Measurements from ENCODE around the gene DMXL1.
"Not testable (repeated sequence)": the region's sequence is repeated elsewhere in the genome, so short reads cannot be mapped to it uniquely, and the experiment has no call there.

DMXL1 gene

DNA sequence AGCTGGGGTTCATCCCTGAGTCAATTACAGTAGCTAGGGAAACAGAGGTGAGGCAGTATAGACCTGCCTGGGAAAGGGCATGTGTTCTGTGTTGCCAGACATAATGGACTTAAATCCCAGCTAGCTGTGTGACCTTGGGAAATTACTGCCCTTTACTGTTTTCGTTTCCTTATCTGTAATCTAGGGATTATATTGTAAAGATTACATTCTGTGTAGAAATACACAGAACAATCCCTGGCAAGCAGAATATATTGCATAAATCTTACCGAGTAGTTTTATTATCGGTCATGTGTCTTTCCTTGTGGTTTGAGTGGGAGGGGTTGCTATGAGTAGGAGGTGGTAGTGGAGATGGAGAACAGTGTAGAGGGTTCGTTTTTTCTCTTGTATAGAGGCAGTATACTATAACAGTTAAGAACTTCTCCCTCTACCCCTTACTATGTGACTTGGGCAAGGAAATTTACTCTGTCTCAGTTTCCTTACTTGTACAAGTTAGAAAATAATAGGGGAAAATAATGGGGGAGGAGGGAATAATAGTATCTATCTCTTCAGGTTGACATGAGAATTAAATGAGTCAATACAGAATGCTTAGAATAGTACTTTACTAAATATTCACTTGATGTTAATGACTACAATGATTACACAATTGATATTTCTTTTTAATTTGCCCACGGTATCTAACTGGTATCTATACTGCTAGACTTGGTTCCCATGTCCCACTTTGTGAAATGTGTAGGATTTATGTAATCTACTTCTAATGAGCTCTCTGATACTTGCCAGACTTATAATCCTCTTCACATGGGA, 7.1 kb upstream of the DMXL1 start:
- peak; percentile 53 to 89 (median 81) for DNase-seq

DNA sequence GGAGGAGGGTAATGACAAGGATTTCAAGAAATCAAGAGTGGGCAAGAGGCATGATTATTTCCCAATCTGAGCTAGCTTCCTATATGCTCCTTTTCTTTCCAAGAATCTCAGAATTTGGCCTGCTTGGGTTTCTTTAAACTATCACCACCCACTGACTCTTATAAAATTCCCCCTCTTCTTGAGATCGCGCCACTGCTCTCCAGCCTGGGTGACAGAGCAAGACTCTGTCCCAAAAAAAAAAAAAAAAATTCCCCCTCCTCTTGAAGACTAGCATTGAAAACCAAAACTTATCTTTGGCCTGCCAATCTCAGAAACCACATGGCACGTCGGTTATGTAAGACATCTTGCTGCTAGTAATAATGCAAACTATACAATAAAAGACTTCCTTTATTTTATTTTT, 3.4 kb upstream of the DMXL1 start:
- DNase-seq, result peak in 3 of 4 experiments; percentile 20 to 41 (median 37)

DNA sequence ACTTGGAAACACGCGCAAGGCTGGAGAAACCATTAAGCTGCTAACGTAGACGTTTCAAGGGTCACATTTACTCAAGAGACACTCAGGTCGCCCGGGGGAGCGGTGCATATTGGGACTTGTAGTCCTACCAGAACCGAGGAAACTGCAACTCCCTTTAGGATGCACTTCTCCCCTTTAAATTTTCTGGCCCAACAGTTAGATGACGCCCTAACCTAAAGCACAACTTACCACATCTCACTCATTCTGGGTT, 384 bp upstream of the DMXL1 start:
- peak in 2 of 4 experiments; percentile 92 for DNase-seq

DNA sequence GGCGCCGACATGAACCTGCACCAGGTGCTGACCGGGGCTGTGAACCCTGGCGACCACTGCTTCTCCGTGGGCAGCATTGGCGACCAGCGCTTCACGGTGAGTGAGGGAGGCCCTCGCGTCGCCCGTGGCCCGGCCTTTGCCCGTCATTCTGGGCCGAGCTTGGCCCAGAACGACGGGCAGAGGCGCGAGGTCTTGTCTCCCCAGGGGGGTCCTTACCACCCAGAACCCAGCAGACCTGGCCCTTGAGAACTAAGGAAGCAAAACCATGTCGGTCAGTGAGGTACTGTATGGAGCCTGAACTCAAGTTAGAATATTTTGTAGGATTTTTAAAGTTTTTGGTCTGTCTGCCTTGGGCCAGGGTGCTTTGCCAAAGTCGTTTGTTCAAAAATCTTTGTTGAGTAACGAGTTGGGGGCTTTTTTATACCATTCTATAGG, 691 bp downstream of the DMXL1 start:
- DNase-seq, result peak in 1 of 4 experiments; percentile 46

DNA sequence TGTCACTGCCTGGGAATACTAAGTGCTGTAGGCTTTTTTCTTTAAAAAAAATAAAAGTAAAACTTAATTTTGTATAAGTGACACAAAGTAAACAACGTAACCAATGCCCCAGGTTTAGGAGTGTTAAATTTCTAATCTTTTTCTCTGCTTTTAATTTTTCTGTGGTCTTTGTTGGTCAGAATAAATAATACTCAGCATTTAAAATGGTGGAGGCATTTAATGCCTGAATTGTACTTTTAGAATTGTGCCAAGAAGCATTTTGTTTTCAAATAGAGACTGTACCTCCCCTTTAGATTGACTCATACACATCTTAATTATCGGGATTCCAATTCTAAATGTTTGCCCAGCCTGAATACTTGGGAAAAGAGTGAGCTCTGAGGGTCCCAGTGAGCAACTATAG, 1.6 kb downstream of the DMXL1 start:
- DNase-seq, result no peak

DNA sequence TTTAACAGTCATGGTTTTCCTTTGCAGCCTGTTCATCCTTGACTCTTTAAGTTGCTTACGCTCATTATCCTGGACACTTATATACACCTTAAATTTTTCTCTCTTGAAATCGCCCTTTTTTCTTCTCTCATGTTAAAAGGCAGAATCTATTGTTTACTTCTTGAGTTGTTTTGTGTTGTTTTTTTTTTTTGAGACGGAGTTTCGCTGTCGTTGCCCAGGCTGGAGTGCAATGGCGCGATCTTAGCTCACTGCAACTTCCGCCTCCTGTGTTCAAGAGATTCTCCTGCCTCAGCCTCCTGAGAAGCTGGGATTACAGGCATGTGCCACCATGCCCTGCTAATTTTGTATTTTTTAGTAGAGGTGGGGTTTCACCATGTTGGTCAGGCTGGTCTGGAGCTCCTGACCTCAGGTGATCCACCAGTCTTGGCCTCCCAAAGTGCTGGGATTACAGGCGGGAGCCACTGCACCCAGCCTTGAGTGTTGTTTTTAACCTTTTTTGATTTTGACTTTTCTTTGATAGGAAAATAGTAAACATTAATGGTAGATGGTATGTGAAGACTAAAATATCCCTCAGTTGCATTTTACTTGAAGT, 3.0 kb downstream of the DMXL1 start:
- DNase-seq, result not testable (repeated sequence)

DNA sequence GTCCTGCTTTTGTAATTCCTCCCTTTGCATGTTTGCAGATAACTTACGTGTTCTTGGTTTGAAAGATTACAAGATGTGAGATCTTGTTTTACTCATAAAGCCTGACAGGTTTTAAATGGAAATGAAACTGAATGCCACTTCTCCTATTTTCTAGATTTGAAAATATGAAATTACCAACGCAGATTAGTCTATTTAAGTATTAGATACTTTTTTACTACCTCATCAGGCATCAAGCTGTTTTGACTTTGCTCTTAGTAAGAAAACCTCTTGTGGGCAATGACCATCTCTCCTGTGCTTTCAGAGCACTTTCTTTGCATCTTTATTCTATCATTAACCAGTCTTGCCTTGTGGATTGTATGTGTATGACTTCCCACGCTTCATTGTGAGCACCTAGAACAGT, 3.5 kb downstream of the DMXL1 start:
- DNase-seq, result peak in 2 of 4 experiments; percentile 49 to 52

DNA sequence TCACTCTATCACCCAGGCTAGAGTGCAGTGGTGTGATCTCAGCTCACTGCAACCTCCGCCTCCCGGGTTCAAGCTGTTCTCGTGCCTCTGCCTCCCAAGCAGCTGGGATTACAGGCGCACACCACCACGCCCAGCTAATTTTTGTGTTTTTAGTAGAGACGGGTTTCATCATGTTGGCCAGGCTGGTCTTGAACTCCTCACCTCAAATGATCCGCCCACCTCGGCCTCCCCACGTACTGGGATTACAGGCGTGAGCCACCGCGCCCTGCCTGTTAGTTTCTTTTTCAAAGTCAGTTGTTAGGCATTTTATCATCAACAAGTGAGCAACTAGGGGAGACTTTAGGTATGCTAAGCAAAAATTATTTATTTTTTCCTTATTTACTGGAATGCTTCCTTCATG, 4.4 kb downstream of the DMXL1 start:
- DNase-seq, result not testable (repeated sequence)

DNA sequence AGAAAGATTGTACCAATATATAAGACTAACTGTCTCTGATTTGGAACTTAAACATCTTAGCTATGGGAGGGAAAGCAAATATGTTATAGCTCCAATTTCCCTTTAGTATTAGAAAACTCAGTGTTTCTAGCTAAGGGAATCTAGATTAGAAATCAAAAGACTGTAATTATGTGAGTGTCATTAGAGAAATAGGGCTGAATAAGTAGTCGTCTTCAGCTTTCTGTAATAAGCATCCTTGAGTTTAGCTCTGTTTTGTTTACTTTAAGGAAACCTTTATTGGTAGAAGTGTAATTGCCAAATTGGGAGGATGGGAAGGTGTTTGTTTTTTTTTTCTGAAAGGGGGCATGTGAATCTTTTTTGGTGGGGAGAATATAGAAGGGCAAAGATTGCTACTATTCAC, 5.2 kb downstream of the DMXL1 start:
- no peak for DNase-seq

DNA sequence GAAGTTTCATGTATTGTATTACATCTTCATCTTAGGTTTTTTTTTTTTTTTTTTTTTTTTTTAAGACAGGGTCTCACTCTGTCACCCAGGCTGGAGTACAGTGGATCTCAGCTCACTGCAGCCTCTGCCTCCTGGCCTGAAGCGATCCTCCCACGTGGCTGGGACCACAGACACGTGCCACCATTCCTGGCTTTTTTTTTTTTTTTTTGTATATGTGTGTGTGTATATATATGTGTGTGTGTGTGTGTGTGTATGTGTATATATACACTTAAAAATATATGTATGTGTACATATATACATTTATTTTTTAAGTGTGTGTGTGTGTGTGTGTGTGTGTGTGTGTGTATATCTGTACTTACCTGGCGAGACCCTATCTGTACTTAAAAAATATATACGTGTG, 6.6 kb downstream of the DMXL1 start:
- no peak for DNase-seq

DNA sequence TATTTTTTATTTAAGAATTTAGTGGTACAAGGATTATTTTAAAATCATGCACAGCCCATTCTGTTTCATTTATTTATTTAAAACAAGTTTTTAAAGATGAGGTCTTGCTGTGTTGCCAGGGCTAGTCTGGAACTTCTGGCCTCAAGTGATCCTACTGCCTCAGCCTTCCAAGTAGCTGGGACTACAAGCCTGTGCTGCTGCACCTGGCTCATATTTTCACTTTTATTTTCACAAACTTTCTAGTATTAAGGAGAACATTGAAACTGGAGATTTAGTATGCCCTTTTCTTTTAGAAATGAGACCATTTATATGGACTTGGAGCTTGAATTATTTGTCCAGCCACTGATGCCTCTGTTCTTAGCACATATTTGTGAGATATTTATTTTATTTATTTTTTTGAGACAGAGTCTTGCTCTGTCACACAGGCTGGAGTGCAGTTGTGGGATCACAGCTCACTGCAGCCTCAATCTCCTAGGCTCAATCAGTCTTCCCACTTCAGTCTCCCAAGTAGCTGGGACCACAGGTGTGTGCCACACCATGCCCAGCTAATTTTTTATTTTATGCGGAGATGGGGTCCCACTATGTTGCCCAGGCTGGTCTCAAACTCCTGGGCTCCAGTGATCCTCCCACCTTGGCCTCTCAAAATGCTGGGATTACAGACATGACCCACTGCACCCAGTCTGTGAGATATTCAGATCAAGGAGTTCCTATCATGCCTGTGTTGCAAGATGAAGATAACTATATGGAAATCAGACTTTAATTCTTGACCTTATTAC, 7.4 kb downstream of the DMXL1 start:
- no peak for DNase-seq

DNA sequence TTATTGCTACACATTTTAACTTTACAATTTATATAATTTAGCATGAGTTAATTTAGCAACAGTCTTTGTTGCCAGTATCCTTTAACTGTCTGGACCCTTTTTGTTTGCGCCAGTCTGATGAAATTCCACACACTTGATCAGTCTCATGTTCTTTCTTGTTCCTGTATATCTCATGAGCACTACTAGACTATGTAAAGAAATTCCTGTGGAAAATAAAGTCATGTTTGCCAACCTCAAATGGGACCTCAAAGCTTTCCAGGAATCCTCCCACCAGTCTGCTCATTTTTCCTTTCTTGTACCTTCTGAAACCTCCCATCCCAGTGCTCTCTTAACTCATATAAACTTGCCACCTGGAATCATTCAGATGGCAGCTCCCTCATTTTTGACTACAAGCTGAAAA, 8.0 kb downstream of the DMXL1 start:
- no peak for DNase-seq

DNA sequence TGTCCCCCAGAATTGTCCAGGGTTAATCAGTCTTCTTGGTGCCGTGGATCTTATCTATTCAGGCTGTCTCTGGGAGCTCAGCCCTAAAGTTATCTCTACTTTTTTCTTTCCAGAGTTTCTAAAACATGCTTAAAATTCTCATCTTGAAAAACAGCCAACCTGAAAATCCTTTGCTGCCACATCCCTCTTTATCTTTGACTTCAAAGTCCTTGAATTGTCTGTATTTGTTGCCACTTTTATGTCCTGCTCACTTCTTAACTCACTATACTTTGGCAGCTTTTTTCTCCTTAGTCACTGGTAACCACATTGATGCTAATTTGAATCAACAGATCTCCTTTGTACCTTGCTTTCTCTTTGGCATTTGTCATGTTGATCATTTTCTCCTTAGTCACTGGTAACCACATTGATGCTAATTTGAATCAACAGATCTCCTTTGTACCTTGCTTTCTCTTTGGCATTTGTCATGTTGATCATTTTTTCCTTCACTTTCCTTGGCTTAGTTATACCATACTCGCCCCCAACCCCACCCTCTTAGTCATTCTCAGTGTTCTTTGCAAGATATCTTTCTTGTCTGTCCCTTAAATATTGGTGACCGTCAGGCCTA, 8.5 kb downstream of the DMXL1 start:
- no peak for DNase-seq

DNA sequence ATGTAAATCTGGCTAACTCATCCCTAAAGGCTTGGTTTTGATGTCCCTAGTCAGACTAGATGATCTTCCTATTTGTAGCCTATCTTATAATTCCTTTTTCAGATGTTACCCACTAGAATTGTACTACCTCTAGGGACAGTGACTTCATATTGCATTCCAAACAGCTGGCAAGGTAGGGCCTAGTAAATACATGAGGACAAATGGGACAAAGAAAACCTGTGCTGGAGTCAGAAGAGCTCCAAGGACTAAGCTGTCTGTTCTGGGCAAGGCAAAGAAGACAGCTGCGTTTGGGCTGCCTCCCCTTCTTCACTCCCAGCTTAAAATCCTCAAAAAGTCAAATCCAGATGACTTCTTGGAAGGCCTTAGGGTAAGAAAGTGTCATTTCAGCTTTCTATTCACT, 10.0 kb downstream of the DMXL1 start:
- DNase-seq, result no peak

DNA sequence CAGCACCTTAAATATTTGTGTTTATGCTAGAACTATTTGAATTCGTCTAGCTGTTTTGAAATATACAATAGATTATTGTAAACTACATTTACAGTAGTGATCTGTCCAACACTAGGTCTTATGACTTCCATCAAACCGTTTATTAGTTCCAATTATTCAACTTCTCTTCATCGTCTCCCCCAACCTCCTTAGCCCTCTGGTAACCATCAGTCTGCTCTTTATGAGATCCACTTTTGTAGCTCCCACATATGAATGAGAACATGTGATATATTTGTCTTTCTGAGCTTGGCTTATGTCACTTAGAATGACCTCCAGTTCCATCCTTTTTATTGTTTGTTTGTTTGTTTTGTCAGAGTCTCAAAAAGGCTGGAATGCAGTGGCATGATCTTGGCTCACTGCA, 11.8 kb downstream of the DMXL1 start:
- DNase-seq, result no peak

DNA sequence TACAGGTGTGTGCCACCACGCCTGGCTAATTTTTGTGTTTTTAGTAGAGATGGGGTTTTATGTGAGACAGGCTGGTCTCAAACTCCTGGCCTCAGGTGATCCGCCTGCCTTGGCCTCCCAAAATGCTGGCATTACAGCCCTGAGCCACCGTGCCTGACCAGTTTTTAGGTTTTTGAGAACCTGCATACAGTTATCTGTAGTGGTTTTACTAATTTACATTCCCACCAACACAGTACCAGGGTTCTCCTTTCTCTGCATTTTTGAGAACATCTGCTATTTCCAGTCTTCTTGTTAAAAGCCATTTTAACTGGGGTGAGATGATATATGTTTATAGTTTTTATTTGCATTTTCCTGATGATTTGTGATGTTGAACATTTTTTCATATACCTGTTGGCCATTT, 12.8 kb downstream of the DMXL1 start:
- no peak for DNase-seq

DNA sequence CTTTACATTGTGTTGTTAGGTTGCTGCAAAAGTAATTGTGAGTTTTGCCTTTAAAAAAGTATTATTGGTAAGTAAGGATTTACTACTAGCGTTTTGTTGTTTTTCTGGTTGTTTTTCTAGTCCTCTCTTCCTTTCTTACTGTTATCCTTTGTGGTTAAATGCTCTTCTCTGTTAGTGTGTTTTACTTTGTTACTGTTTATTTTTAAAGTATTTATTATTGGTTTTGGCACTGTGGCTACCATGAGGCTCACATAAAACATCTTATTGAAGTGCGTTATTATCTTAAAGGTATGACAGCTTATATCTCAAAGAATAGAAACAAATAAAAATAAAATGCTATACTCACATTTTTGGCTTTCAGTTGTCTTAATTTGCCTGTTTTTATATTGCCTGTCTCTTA, 17.6 kb downstream of the DMXL1 start:
- no peak for DNase-seq

DNA sequence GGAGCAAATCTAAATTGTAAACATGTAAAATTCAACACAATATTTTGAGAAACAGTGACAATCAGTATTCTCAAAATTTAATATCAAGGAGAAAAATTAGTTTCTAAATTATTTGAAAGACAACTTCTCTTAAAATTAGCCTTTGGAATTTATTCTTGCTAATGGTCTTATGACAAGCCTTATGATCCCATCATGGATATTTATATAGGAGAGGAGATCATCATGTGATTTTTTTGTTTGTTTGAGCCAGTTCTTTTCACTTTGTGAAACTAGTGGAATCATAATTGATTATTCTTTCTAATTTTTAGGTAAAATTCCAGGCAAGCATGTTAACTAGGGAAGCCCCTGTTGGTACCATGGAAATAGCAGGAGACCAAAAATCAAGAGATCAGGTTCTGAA, 24.7 kb downstream of the DMXL1 start:
- peak in 2 of 4 experiments; percentile 45 to 52 for DNase-seq

DNA sequence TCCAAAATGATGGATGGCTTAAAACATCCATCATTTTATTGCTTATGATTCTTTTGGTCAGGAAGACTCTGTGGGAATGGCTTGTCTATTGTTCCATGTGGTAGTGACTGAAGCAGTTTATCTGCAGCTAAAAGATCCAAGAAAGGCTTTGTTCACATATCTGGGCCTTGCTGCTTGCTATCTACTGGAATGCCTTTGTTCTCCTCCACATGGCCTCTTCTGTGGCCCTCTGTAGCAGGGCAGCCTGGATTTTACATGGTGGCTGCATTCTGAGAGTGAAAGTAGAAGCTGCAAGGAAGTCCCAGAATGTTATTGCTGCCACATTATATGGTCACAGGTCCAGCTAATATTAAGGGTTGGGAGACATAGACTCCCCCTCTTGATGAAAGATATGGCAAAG, 35.1 kb downstream of the DMXL1 start:
- no peak for DNase-seq

DNA sequence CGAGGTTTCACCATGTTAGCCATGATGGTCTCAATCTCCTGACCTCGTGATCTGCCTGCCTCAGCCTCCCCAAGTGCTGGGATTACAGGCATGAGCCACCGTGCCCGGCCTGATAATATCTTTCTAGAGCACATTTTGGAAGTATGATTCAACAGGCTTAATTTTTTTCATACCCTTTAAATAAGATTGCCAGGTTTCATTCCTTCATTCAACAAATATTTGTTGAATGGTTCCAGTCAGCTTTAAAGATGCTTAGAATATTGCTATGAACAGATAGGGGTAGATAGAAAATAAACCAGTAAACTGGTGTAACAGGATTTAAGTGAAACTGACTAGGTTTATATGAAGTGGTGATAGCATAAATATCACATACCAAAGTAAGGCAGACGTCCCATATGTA, 41.3 kb downstream of the DMXL1 start:
- DNase-seq, result no peak

DNA sequence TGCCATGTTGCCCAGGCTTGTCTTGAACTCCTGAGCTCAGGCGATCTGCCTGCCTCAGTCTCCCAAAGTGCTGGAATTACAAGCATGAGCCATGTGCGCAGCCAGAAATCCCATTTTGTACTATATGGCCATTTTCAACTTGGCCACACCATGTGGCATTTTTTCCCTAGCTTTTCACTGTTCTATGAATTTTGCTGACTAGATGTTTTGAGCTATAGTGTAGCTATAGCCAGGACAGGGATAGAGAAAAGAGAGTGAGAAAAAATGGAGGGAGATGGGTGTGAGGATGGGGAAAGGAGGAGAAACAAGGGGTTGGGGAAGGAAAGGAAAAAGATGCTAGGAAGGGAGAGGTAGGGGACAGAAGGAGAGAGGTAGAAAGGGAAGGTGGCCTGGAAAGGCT, 46.4 kb downstream of the DMXL1 start:
- no peak for DNase-seq

DNA sequence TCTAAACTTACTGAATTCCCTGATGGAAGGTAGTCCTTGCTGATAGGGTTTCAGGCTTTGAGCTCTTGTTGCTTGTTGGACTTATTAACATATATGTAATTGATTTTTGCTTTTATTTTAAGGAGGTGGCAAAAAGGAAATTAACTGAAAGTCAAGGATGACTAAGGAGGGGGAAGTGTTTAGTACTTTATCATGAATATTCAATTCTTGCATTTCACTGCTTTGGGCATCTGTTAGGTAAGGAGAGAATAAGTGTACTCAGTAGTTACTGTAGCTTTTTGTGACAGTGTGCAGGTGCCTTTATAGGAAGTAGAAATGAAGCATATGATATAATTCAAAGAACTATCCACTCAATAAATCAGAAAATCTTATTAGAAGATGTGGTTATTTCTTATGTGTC, 47.1 kb downstream of the DMXL1 start:
- DNase-seq, result no peak

DNA sequence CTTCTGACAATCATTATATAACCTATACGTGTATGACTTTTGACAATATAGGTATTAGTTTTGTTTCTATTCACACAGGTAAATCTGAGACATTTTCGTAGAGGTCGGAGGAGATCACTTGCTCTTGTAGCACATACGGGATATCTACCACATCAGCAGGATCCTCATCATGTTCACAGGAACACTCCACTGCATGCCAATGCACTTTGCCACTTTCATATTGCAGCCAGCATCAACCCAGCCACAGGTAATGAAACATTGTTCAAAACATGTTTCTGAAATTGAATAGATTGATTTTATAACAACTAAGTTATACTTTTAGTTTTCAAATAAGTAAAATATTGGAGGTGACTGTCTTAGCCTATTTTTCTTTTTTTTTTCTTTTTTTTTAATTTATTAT, 50.0 kb downstream of the DMXL1 start:
- no peak for DNase-seq

DNA sequence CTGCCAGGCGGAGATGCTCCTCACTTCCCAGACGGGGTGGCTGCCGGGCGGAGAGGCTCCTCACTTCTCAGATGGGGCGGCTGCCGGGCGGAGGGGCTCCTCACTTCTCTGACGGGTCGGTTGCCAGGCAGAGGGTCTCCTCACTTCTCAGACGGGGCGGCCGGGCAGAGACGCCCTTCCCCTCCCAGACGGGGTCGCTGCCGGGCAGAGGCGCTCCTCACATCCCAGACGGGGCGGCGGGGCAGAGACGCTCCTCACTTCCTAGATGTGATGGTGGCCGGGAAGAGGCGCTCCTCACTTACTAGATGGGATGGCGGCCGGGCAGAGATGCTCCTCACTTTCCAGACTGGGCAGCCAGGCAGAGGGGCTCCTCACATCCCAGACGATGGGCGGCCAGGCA, 51.6 kb downstream of the DMXL1 start:
- DNase-seq, result not testable (repeated sequence)

All from suppressor macrophage (primary cell).